Fibroblast of skin of left biceps (primary cell): ENCODE results near the gene COL2A1.
A peak's percentile ranks its signal among the peaks of the same experiment; 100 is the strongest.
"Not testable (repeated sequence)": the region's sequence is repeated elsewhere in the genome, so short reads cannot be mapped to it uniquely, and the experiment has no call there.

Experiments
- DNase-seq, 2 experiments: peaks; one replicate each; pipeline ENCODE4 v3.0.0-alpha.2; 2013; ENCODE audit warnings: low read depth in 2 of 2

COL2A1 gene

GRCh38 chr12:47975816-47976215, 28.5 kb downstream of the COL2A1 start:
- DNase-seq = no peak

- DNase-seq = no peak
These were observed 29.1 kb downstream of the COL2A1 start for GRCh38 chr12:47975036-47975620.

- DNase-seq = no peak
These were observed 30.4 kb downstream of the COL2A1 start for GRCh38 chr12:47973870-47974269.

GRCh38 chr12:47972895-47973294, 31.4 kb downstream of the COL2A1 start:
- no peak for DNase-seq

GRCh38 chr12:47970843-47971242, 33.4 kb downstream of the COL2A1 start:
- no peak for DNase-seq

GRCh38 chr12:47969845-47970244, 34.4 kb downstream of the COL2A1 start:
- no peak for DNase-seq

- peak; percentile 52 to 53 for DNase-seq
These were observed 36.6 kb downstream of the COL2A1 start for GRCh38 chr12:47967461-47968321.

GRCh38 chr12:47965581-47965980, 38.7 kb downstream of the COL2A1 start:
- DNase-seq = no peak

- DNase-seq = no peak
These were observed 40.1 kb downstream of the COL2A1 start for GRCh38 chr12:47964106-47964728.

- peak; percentile 62 to 67 for DNase-seq
These were observed 40.8 kb downstream of the COL2A1 start, which contains the start of gene TMEM106C for GRCh38 chr12:47963340-47964040. Gene TMEM106C, plus strand, starts transcription at chr12:47963596. Its CDS starts 641 bp downstream, at chr12:47964237.

GRCh38 chr12:47962198-47962597, 42.1 kb downstream of the COL2A1 start:
- DNase-seq = no peak

- DNase-seq = not testable (repeated sequence)
These were observed 46.6 kb downstream of the COL2A1 start for GRCh38 chr12:47957671-47958070.

GRCh38 chr12:47955059-47955458, 49.2 kb downstream of the COL2A1 start:
- no peak for DNase-seq

GRCh38 chr12:47954467-47955045, 49.7 kb downstream of the COL2A1 start:
- no peak for DNase-seq

- no peak for DNase-seq
These were observed 50.2 kb downstream of the COL2A1 start for GRCh38 chr12:47954058-47954457.

GRCh38 chr12:47950856-47951468, 53.3 kb downstream of the COL2A1 start:
- DNase-seq = no peak

- peak; percentile 33 to 47 for DNase-seq
These were observed 54.6 kb downstream of the COL2A1 start for GRCh38 chr12:47949441-47950341.

GRCh38 chr12:47947341-47947740, 56.9 kb downstream of the COL2A1 start:
- no peak for DNase-seq

GRCh38 chr12:47946413-47947323, 57.6 kb downstream of the COL2A1 start:
- no peak for DNase-seq
